UCSD-AML1 (cell line): ENCODE measurements around the gene EIF3C.
"Not testable (repeated sequence)": the region's sequence is repeated elsewhere in the genome, so short reads cannot be mapped to it uniquely, and the experiment has no call there.

Source experiments
- DNase-seq: peaks from one replicate; lab custom pipeline; 2025; ENCODE audit not compliant: unreplicated experiment; lab: John Stamatoyannopoulos, UW

Gene EIF3C

GRCh38 chr16:28749997-28750465, 38.8 kb downstream of the EIF3C start:
- not testable (repeated sequence) for DNase-seq

- DNase-seq = not testable (repeated sequence)
These were observed 39.3 kb downstream of the EIF3C start for GRCh38 chr16:28750469-28751067.

GRCh38 chr16:28751487-28751886, 40.2 kb downstream of the EIF3C start, which contains the start of gene NPIPB9:
Gene NPIPB9 (plus strand): TSS chr16:28751787.
- DNase-seq = not testable (repeated sequence)

GRCh38 chr16:28781697-28782096, 70.4 kb downstream of the EIF3C start:
- not testable (repeated sequence) for DNase-seq

- not testable (repeated sequence) for DNase-seq
These were observed 71.1 kb downstream of the EIF3C start for GRCh38 chr16:28782357-28782756.
